Keratinocyte (primary cell): Measurements from ENCODE around the gene CMIP.
"Not testable (repeated sequence)": the region's sequence is repeated elsewhere in the genome, so short reads cannot be mapped to it uniquely, and the experiment has no call there.

Experiments used
- EZH2 ChIP-seq: IDR thresholded peaks from one replicate; pipeline ENCODE4 v1.6.1; 2012; ENCODE audit warnings: inconsistent platforms, mild to moderate bottlenecking, low read length, moderate library complexity
- TF ChIP-seq, protein P1 (sequence below), 3 experiments: IDR thresholded peaks in 1 of 3; conservative IDR thresholded peaks in 1 of 3; optimal IDR thresholded peaks in 1 of 3; 2 replicates in 2 of 3; 3 replicates in 1 of 3; pipeline versions ENCODE3 to v1.5.1; 2011; ENCODE audit warnings: low read length in 3 of 3, mild to moderate bottlenecking in 3 of 3, moderate library complexity in 2 of 3, control low read depth in 1 of 3, inconsistent platforms in 1 of 3; ENCODE audit not compliant: insufficient read depth in 2 of 3; ENCODE audit errors: extremely low read depth in 1 of 3

DNA sequence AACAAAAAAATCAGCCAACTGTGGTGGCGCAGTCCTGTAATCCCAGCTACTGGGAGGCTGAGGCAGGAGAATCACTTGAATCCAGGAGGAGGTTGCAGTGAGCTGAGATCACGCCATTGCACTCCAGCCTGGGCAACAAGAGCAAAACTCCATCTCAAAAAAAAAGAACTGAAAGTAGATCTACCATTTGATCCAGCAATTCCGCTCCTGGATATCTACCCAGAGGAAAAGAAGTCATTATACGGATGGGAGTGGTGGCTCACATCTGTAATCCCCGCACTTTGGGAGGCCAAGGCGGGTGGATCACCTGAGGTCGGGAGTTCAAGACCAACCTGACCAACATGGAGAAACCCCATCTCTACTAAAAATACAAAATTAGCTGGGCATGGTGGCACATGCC is 22.5 kb upstream of the CMIP start:
- TF ChIP-seq, protein P1, sequence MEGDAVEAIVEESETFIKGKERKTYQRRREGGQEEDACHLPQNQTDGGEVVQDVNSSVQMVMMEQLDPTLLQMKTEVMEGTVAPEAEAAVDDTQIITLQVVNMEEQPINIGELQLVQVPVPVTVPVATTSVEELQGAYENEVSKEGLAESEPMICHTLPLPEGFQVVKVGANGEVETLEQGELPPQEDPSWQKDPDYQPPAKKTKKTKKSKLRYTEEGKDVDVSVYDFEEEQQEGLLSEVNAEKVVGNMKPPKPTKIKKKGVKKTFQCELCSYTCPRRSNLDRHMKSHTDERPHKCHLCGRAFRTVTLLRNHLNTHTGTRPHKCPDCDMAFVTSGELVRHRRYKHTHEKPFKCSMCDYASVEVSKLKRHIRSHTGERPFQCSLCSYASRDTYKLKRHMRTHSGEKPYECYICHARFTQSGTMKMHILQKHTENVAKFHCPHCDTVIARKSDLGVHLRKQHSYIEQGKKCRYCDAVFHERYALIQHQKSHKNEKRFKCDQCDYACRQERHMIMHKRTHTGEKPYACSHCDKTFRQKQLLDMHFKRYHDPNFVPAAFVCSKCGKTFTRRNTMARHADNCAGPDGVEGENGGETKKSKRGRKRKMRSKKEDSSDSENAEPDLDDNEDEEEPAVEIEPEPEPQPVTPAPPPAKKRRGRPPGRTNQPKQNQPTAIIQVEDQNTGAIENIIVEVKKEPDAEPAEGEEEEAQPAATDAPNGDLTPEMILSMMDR (optimal IDR thresholded peaks at IDR 0.05 in 1 of 3, IDR thresholded peaks at IDR 0.05 in 1 of 3, conservative IDR thresholded peaks at IDR 0.05 in 1 of 3; ENCODE audit: extremely low read depth in 1 of 3, insufficient read depth in 2 of 3, low read length in 3 of 3) = not testable (repeated sequence)
- TF ChIP-seq EZH2 = not testable (repeated sequence)
